Body of pancreas (tissue), 4 donors: ENCODE data around the gene FAM107A.

Experiments used
- POLR2A ChIP-seq, 3 donors: fragments of 450-650 bp; IDR thresholded peaks; one replicate each; pipeline ENCODE4 v1.6.1; 2016; ENCODE audit warnings: antibody characterized with exemption in 3 of 3, mild to moderate bottlenecking in 2 of 3
- TF ChIP-seq, protein P1 (sequence below), 7 experiments: fragments of 450-650 bp in 4 of 7; fragments of 200-600 bp in 3 of 7; sonication (generic) in 3 of 7; IDR thresholded peaks; one replicate each; pipeline ENCODE4 v1.5.1; 2016 to 2019; ENCODE audit warnings: antibody characterized with exemption in 7 of 7

DNA sequence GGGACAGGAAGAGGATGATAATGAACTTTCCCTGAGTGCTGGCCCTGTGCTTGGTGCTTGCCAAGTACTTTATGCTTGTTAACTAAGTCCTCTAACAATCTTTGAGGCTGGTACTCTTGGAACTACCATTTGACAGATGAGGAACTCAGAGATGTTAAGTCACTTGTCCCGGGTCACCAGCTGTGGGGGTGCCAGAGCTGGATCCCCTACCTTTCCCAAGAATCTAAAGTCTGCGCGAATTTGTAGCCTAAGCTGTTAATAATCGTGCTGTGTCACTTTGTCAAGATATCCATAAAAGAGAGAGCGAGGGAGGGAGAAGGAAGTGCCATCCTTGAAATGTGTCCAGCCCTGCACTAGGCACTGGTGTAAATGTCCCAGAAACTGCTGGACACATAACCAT is 21.2 kb downstream of the FAM107A start:
- TF ChIP-seq, protein P1, sequence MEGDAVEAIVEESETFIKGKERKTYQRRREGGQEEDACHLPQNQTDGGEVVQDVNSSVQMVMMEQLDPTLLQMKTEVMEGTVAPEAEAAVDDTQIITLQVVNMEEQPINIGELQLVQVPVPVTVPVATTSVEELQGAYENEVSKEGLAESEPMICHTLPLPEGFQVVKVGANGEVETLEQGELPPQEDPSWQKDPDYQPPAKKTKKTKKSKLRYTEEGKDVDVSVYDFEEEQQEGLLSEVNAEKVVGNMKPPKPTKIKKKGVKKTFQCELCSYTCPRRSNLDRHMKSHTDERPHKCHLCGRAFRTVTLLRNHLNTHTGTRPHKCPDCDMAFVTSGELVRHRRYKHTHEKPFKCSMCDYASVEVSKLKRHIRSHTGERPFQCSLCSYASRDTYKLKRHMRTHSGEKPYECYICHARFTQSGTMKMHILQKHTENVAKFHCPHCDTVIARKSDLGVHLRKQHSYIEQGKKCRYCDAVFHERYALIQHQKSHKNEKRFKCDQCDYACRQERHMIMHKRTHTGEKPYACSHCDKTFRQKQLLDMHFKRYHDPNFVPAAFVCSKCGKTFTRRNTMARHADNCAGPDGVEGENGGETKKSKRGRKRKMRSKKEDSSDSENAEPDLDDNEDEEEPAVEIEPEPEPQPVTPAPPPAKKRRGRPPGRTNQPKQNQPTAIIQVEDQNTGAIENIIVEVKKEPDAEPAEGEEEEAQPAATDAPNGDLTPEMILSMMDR (IDR thresholded peaks at IDR 0.05), result no peak
- no peak for TF ChIP-seq POLR2A (IDR thresholded peaks at IDR 0.05)
